HG02981 (cell line): Measurements from ENCODE around the gene RANBP2.

Source experiments
- ATAC-seq: cut with Tn5 transposase; IDR thresholded peaks from one replicate; pipeline ENCODE4 v1.9.1; 2021; ENCODE audit warnings: mild to moderate bottlenecking, moderate library complexity; ENCODE audit not compliant: unreplicated experiment

The RANBP2 gene

DNA sequence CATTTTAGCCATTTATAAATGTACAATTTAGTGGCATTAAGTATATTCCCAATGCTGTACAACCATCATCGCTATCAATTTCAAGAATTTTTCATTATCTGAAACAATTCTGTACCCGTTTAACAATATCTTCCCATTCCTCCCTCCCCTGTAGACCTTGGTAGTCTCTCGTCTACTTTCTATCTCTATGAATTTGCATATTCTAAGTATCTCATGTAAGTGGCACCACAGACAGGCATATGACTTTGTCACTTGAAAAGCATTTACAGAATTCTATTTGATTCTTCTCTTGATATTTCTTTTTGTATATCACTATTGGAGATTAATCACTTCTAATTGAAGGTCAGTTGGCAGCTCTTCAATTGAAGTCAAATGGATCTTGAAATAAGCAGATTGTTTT, 115.3 kb downstream of the RANBP2 start:
- no peak for ATAC-seq

DNA sequence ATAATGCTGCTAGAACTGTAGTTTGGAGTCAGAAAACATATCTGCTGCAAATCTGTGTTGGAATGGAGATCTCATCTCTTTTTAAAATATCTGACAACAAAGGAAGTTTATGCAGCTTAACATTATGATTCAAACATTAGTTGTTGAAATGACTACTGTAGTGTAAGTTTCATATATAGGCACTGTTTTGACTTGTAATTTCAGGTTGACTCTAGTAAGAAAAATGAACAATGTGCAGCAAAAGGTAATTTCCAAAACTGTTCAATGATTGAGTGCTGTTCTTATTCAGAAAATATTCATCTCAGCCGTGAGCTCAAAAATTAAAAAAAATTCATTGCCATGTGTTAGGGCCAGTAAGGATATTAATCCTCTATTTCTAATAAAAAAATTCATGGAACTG, 115.8 kb downstream of the RANBP2 start:
- ATAC-seq, result no peak
